HG02981 (cell line): Measurements from ENCODE around the gene STXBP6.

Source experiments
- ATAC-seq: cut with Tn5 transposase; IDR thresholded peaks from one replicate; pipeline ENCODE4 v1.9.1; 2021; ENCODE audit warnings: mild to moderate bottlenecking, moderate library complexity; ENCODE audit not compliant: unreplicated experiment

Gene STXBP6

GRCh38 chr14:25019892-25020291 is 30.1 kb downstream of the STXBP6 start:
- no peak for ATAC-seq

GRCh38 chr14:25017562-25017961 is 32.4 kb downstream of the STXBP6 start:
- ATAC-seq: no peak

GRCh38 chr14:25015761-25016160 is 34.2 kb downstream of the STXBP6 start:
- ATAC-seq: no peak

GRCh38 chr14:25014440-25014839 is 35.5 kb downstream of the STXBP6 start:
- ATAC-seq: no peak

GRCh38 chr14:25011095-25011494 is 38.9 kb downstream of the STXBP6 start:
- no peak for ATAC-seq

- ATAC-seq: no peak
These were observed 39.5 kb downstream of the STXBP6 start for GRCh38 chr14:25010471-25010870.

GRCh38 chr14:25009891-25010290 is 40.1 kb downstream of the STXBP6 start:
- ATAC-seq: no peak

- no peak for ATAC-seq
These were observed 42.1 kb downstream of the STXBP6 start for GRCh38 chr14:25007832-25008231.

- ATAC-seq: no peak
These were observed 42.8 kb downstream of the STXBP6 start for GRCh38 chr14:25006961-25007795.

- no peak for ATAC-seq
These were observed 43.9 kb downstream of the STXBP6 start for GRCh38 chr14:25006031-25006430.

- peak; percentile 55 for ATAC-seq
These were observed 45.5 kb downstream of the STXBP6 start for GRCh38 chr14:25004389-25004809.

GRCh38 chr14:25003537-25003936 is 46.4 kb downstream of the STXBP6 start:
- ATAC-seq: peak; percentile 44

- no peak for ATAC-seq
These were observed 48.3 kb downstream of the STXBP6 start for GRCh38 chr14:25001601-25002000.

GRCh38 chr14:25001156-25001555 is 48.8 kb downstream of the STXBP6 start:
- ATAC-seq: no peak

- ATAC-seq: no peak
These were observed 50.8 kb downstream of the STXBP6 start for GRCh38 chr14:24999157-24999556.

- ATAC-seq: no peak
These were observed 52.8 kb downstream of the STXBP6 start for GRCh38 chr14:24996930-24997725.

GRCh38 chr14:24995016-24995415 is 54.9 kb downstream of the STXBP6 start:
- no peak for ATAC-seq

GRCh38 chr14:24993631-24994030 is 56.3 kb downstream of the STXBP6 start:
- no peak for ATAC-seq

GRCh38 chr14:24992624-24993360 is 57.2 kb downstream of the STXBP6 start:
- ATAC-seq: no peak

GRCh38 chr14:24991821-24992220 is 58.1 kb downstream of the STXBP6 start:
- no peak for ATAC-seq

- no peak for ATAC-seq
These were observed 58.7 kb downstream of the STXBP6 start for GRCh38 chr14:24991288-24991687.
